Measurements from ENCODE around the gene DCTN3. TPM values are rescaled to one million over a fixed set of nuclear protein-coding genes. Genes with fewer than 3 reads are reported as not detected.

The DCTN3 gene
- total RNA-seq, 4 donors from 2014 or later, result 41.6 to 78.9 (median 54.0) TPM

GRCh38 chr9:34653151-34654072 lies 33.1 kb upstream of the DCTN3 start:
- no peaks in the 10 kb centered on the region for H3K27me3 ChIP-seq
- WGBS, 2 donors (ENCODE audit: low coverage in 1 of 2), result 42 to 53% methylated on average over 5 to 11 of the region's 11 CpGs
- no peaks in the 10 kb centered on the region for H3K9me3 ChIP-seq
- H3K4me1 ChIP-seq, result peaks cover 18 to 45% (median 38%) of the 10 kb centered on the region in 4 donors
- H3K27ac ChIP-seq, result peak overlapping the region; percentile 82 to 89 (median 86)
- in situ Hi-C loops (cut with MboI; ENCODE audit: low pct_ligation_motif_present in 1 of 4, low pct_unique_long_range_greater_than_20kb in 1 of 4, low sequenced_read_pairs in 3 of 4), result no loop called here
- no peak for DNase-seq
- intact Hi-C loops (cut with DNase I; ENCODE audit: low total_unique reads), result loop anchor here (10.0 kb wide), 1 partner anchor 431 kb away; no protein-coding TSS in a partner anchor
- peaks cover 0 to 14% (median 4%) of the 10 kb centered on the region in 4 donors for H3K36me3 ChIP-seq
- H3K4me3 ChIP-seq, result no peak overlapping the region
- no peak for TF ChIP-seq CTCF (IDR thresholded peaks at IDR 0.05)
- no peak for TF ChIP-seq POLR2AphosphoS5 (IDR thresholded peaks at IDR 0.05)
- no peak for TF ChIP-seq EP300 (IDR thresholded peaks at IDR 0.05; ENCODE audit: low read depth)
- TF ChIP-seq POLR2A (IDR thresholded peaks at IDR 0.05), result no peak

GRCh38 chr9:34652602-34653000 lies 32.3 kb upstream of the DCTN3 start:
- Histone ChIP-seq H3K4me1 (peaks cover 24 to 53% (median 43%) of the 10 kb centered on the region in 4 donors), H3K27me3 (no peaks in the 10 kb centered on the region), H3K9me3 (no peaks in the 10 kb centered on the region), H3K27ac (peak overlapping the region; percentile 82 to 89 (median 86)), H3K4me3 (peak overlapping the region in 3 of 4 donors; percentile 11 to 36 (median 31)), H3K36me3 (peaks cover 0 to 14% (median 4%) of the 10 kb centered on the region in 4 donors)
- WGBS, 2 donors (ENCODE audit: low coverage in 1 of 2), result 24% methylated on average over 5 of the region's 5 CpGs; no CpG with 5 or more reads in 1 of the 2 donors
- DNase-seq, result no peak
- no peak for TF ChIP-seq EP300 (IDR thresholded peaks at IDR 0.05; ENCODE audit: low read depth)
- TF ChIP-seq POLR2A (IDR thresholded peaks at IDR 0.05), result no peak
- no peak for TF ChIP-seq POLR2AphosphoS5 (IDR thresholded peaks at IDR 0.05)
- no peak for TF ChIP-seq CTCF (IDR thresholded peaks at IDR 0.05)
- in situ Hi-C loops (cut with MboI; ENCODE audit: low pct_ligation_motif_present in 1 of 4, low pct_unique_long_range_greater_than_20kb in 1 of 4, low sequenced_read_pairs in 3 of 4) (no loop called here), intact Hi-C loops (cut with DNase I; ENCODE audit: low total_unique reads) (loop anchor here (10.0 kb wide), 1 partner anchor 432 kb away; no protein-coding TSS in a partner anchor)

- 29% methylated on average over 20 of the region's 24 CpGs; no CpG with 5 or more reads in 1 of the 2 donors for WGBS, 2 donors (ENCODE audit: low coverage in 1 of 2)
- H3K4me3 ChIP-seq, result peak within 1 kb of the TSS; percentile 11 to 36 (median 24)
- TF ChIP-seq POLR2A (IDR thresholded peaks at IDR 0.05) (peak; percentile 61), POLR2AphosphoS5 (IDR thresholded peaks at IDR 0.05) (peak; percentile 40 to 72 (median 59)), EP300 (IDR thresholded peaks at IDR 0.05; ENCODE audit: low read depth) (no peak), CTCF (IDR thresholded peaks at IDR 0.05) (no peak)
- peak; percentile 90 for DNase-seq
- H3K27ac ChIP-seq, result peak within 1 kb of the TSS; percentile 82 to 89 (median 86)
- H3K27me3 ChIP-seq, result no peaks in the 10 kb centered on the region
- H3K36me3 ChIP-seq, result peaks cover 0 to 14% (median 4%) of the 10 kb centered on the region in 4 donors
- H3K9me3 ChIP-seq, result no peaks in the 10 kb centered on the region
- intact Hi-C loops (cut with DNase I; ENCODE audit: low total_unique reads) (loop anchor here (10.0 kb wide), 1 partner anchor 433 kb away; no protein-coding TSS in a partner anchor), in situ Hi-C loops (cut with MboI; ENCODE audit: low pct_ligation_motif_present in 1 of 4, low pct_unique_long_range_greater_than_20kb in 1 of 4, low sequenced_read_pairs in 3 of 4) (no loop called here)
- peaks cover 29 to 58% (median 48%) of the 10 kb centered on the region in 4 donors for H3K4me1 ChIP-seq
Observed at GRCh38 chr9:34651876-34652601, 31.7 kb upstream of the DCTN3 start, which contains the start of gene IL11RA. TSS of gene IL11RA (plus strand) at chr9:34652185. CDS start at chr9:34655218, 3,033 bp downstream.

Measured in transverse colon (tissue), 4 donors.